ENCODE measurements around the gene PODXL2.

- TF ChIP-seq, protein P1, sequence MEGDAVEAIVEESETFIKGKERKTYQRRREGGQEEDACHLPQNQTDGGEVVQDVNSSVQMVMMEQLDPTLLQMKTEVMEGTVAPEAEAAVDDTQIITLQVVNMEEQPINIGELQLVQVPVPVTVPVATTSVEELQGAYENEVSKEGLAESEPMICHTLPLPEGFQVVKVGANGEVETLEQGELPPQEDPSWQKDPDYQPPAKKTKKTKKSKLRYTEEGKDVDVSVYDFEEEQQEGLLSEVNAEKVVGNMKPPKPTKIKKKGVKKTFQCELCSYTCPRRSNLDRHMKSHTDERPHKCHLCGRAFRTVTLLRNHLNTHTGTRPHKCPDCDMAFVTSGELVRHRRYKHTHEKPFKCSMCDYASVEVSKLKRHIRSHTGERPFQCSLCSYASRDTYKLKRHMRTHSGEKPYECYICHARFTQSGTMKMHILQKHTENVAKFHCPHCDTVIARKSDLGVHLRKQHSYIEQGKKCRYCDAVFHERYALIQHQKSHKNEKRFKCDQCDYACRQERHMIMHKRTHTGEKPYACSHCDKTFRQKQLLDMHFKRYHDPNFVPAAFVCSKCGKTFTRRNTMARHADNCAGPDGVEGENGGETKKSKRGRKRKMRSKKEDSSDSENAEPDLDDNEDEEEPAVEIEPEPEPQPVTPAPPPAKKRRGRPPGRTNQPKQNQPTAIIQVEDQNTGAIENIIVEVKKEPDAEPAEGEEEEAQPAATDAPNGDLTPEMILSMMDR (IDR thresholded peaks at IDR 0.05), result no peak
- no peak for TF ChIP-seq POLR2A (IDR thresholded peaks at IDR 0.05)
Observed at GRCh38 chr3:127593178-127593577, 35.8 kb upstream of the PODXL2 start.

All from uterus (tissue), 2 donors.